ENCODE measurements around the gene PALLD.

DNA sequence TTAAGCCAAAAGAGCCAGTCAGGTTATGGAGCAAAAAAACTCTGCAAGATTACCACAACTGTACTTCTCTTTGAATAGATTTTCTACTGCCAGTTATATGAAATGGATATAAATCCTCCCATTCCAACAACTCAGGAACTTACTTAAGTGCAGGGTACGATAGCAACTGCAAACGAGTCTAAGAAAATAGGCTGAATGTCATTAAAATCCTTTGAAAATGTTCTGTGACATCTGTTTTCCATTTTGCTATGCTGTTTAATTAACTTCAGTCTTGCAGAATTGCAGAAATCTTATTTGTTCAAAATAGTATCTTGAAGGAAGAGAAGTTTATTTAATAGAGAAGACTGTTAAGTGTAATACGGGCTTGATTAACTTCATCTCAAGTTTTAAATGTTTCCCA is 243.8 kb downstream of the PALLD start:
- TF ChIP-seq, protein P1, sequence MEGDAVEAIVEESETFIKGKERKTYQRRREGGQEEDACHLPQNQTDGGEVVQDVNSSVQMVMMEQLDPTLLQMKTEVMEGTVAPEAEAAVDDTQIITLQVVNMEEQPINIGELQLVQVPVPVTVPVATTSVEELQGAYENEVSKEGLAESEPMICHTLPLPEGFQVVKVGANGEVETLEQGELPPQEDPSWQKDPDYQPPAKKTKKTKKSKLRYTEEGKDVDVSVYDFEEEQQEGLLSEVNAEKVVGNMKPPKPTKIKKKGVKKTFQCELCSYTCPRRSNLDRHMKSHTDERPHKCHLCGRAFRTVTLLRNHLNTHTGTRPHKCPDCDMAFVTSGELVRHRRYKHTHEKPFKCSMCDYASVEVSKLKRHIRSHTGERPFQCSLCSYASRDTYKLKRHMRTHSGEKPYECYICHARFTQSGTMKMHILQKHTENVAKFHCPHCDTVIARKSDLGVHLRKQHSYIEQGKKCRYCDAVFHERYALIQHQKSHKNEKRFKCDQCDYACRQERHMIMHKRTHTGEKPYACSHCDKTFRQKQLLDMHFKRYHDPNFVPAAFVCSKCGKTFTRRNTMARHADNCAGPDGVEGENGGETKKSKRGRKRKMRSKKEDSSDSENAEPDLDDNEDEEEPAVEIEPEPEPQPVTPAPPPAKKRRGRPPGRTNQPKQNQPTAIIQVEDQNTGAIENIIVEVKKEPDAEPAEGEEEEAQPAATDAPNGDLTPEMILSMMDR (IDR thresholded peaks at IDR 0.05) = no peak
- no peak for TF ChIP-seq POLR2A (IDR thresholded peaks at IDR 0.05)

Data from right lobe of liver (tissue), 4 donors.